ENCODE data around the gene PCDHGA5.
"Not testable (repeated sequence)": the region's sequence is repeated elsewhere in the genome, so short reads cannot be mapped to it uniquely, and the experiment has no call there.

Gene PCDHGA5

DNA sequence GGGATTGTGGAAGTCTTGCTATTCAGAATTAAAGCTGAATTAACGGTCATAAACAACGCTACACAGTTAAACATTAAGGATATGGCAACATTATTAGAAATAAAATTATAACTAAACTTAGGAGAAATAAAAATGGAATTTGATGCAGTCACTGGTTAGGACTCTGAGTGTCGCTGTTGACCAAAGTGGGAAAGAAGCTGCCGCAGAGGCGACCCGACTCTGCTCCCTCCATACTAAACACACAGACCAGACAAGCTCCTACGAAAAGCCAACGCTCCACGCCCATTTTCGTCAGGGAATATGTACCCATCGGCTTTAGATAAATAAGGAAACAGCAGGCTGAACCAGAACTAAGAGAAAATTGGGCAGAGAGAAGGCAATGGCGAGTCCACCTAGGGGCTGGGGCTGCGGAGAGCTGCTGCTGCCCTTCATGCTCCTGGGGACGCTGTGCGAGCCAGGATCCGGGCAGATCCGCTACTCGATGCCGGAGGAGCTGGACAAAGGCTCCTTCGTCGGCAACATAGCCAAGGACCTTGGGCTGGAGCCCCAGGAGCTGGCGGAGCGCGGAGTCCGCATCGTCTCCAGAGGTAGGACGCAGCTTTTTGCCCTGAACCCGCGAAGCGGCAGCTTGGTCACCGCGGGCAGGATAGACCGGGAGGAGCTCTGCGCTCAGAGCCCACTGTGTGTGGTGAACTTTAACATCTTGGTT lies at the start of gene PCDHGA5:
PCDHGA5 (plus strand) TSS at position 211 of the 709 bp plus-strand sequence; CDS start at position 380, 169 bp downstream.
- no peak for DNase-seq (ENCODE audit: low read depth)

DNA sequence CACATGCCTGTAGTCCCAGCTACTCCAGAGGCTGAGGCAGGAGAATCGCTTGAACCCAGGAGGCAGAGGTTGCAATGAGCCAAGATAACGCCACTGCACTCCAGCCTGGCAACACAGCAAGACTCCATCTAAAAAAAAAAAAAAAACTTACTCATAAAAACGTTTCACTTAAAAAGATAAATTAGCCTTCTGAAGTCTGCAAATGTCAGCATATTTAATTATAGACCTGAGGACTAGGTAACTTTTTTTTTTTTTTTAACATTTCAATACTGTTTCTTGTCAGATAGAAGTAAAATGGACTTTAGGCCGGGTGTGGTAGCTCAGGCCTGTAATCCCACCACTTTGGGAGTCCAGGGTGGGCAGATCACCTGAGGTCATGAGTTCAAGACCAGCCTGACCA lies 47.0 kb upstream of the PCDHGA5 start:
- DNase-seq (ENCODE audit: low read depth): not testable (repeated sequence)

DNA sequence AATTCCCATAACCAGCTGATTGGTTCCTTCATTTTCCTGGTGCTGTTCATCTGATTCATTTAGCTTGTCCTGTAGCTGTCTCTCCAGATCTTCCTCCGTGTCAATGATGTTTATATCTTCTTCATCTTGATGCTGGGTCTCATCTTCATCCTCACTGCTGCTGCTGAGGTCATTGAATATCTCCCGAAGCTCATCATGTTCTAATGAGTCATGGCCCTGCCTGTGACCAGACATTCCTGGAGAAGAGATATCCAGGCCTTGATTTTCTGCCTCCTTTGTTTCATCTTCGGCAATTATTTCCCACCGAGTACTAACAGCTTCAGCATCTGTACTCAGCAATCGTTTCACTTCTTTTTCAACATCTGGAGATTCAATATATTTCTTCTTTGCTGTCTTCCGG lies 44.8 kb upstream of the PCDHGA5 start:
- no peak for DNase-seq (ENCODE audit: low read depth)

DNA sequence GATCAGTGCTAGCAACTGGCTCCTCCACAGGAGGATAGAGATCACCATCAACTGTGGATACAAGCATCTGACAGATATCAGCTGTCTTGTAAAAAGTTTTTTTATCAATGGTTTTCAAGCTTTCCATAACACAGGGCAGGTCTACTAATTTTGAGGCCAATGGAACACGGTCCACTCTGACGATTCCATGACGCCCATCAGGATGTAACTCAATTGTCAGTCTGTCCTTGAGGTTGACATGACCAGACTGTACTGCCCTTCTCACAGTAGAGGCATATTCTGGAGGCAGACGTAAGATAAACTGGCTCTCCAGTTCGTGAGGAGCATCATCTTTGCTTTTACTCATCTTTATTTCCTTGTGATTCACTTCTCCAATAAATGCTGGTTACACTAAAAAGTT lies 44.3 kb upstream of the PCDHGA5 start:
- no peak for DNase-seq (ENCODE audit: low read depth)

DNA sequence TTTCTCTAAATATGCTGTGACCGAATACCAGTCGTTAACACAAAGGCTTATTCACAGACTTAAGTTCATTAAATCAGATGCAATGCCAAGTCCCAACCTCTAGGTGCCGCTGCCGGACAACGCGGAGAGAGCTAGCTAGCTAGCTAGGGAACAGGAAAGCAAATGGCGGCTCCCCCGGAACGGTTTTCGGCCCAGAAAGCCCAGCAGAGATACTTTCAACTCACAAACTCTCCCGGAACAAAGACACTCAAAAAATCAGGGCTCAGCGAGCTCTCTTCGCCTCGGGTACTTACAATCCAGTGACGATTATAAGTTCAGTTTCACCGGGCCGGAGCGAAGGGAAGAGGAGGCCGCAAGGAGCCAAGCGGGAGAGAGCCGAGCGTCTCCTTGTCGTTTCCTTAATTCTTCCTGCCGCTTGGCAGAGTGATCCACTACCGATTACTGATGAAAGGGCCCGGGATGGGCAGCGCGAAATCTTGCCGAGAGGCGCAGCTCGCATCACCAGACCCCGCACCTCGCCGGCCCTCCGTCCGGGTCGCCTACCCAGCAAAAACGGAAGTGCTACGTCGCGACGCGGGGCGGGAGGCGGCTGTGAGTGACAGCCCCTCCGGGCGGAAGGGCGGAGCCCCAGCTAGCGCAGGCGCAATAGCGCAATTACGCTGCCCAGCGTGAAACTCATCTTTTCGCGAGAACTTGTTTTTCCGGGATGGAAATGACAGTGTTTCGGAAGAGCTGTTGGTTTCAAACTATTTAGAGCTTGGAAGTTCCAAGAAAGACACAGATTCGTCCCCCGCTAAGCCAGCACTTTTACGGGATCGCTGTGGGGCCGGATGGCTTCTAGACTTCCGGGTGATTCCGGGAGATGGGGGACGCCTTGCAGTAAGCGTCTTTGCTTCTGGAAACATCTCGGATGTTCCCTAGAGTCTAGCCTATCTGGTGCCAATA lies 43.5 kb upstream of the PCDHGA5 start, which contains the start of gene TAF7:
TAF7 (minus strand) TSS at position 560 of the 945 bp plus-strand sequence. CDS start 740 bp downstream, outside the sequence.
- peak; percentile 88 for DNase-seq (ENCODE audit: low read depth)

DNA sequence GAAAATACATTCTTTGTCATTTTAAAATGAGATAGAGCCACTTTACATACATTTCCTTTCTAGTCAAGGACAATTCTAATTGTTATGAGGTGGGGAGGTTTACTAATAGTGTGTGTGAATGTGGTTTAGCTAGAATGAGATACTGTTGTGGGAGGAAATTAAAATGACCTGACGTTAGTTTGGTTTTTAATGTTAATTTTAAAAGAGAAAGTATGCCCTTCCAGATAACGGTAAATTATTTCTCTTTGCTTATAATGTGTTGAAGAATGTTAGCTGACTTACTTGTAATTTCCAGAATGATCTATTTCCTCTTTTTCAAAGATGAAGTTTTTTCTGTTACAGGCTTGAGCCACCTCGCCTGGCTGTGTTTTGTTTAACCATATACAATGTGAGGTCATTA lies 41.7 kb upstream of the PCDHGA5 start:
- no peak for DNase-seq (ENCODE audit: low read depth)

DNA sequence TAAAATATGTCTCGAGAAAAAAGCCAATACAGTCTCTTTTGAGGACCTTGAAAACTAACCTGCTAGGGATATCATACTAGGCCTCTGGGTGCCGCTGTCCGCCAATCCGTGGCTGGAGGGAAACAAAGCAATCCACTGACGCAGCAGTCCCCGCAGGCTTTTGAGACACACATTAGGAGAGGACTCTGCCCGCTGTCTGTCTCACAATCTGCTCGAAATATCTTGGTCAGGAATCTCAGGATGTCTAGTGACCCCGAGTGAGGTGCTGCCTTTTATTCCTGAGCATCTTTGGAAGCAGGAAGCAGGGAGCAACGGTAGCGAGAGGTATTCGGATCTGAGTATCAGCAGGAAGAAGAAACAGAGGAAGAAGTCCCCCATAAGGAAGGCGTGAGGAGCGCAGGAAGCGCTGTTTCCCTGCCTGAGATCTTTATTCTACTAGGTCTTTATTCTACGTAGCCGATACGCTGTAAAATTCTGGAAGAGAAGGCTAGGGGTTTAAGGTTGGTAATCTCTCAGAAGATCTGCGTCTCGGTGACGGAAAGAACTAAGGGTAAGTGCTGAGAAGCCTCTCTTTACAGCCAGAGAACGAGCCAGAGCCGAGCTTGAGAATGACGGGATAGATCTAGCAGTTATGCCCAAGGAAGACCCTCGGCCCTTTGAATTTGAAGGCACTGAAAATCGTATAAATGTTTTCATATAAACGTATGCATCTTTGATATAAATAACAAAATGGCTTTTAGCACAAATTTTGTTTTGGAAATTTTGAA lies 37.7 kb upstream of the PCDHGA5 start:
- DNase-seq (ENCODE audit: low read depth): peak; percentile 50

DNA sequence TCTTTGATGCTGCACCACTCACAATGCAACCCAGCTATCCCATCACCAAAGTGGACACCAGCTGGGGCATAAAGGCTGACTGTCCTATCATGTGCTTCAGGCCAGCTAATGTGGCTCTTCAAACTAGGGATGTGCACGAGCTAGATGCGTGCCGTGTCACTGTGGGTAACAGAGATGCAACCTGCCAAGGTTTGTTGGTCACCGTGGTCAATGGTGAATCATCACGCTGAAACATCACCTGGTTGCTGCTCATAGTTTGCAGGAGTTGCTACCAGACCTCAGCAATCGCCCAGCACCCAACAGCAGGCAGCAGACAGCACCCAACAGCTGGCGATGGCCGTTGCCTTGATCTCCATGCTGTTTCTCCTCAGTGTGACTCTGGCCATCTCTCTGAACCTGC lies 35.7 kb upstream of the PCDHGA5 start:
- no peak for DNase-seq (ENCODE audit: low read depth)

DNA sequence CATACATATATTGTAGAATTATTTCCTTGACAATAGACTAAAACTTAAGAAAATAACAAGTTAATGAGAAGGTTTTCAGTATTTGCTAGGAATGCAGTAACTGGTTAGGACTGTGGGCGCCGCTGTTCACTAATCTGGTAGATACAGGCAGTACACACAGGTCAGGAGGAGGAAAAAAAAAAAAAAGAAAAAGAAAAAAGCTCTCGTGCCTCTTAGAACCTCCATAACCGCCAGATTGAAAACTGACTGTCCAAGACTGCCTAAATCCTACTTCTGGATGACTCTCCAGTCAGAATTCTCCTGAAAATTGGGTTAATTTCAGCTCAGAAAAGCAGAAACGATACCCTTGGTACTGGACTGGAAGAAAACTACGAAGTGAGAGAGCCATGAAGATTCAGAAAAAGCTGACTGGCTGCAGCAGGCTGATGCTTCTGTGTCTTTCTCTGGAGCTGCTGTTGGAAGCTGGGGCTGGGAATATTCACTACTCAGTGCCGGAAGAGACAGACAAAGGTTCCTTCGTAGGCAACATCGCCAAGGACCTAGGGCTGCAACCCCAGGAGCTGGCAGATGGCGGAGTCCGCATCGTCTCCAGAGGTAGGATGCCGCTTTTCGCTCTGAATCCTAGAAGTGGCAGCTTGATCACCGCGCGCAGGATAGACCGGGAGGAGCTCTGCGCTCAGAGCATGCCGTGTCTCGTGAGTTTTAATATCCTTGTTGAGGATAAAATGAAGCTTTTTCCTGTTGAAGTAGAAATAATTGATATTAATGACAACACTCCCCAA lies 33.5 kb upstream of the PCDHGA5 start, which contains the start of gene PCDHGA1:
PCDHGA1 (plus strand) TSS at position 216 of the 782 bp plus-strand sequence.
- DNase-seq (ENCODE audit: low read depth): no peak

DNA sequence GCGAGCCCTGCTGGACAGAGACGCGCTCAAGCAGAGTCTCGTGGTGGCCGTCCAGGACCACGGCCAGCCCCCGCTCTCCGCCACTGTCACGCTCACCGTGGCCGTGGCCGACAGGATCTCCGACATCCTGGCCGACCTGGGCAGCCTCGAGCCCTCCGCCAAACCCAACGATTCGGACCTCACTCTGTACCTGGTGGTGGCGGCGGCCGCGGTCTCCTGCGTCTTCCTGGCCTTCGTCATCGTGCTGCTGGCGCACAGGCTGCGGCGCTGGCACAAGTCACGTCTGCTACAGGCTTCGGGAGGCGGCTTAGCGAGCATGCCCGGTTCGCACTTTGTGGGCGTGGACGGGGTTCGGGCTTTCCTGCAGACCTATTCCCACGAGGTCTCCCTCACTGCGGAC lies 31.4 kb upstream of the PCDHGA5 start:
- DNase-seq (ENCODE audit: low read depth): not testable (repeated sequence)

DNA sequence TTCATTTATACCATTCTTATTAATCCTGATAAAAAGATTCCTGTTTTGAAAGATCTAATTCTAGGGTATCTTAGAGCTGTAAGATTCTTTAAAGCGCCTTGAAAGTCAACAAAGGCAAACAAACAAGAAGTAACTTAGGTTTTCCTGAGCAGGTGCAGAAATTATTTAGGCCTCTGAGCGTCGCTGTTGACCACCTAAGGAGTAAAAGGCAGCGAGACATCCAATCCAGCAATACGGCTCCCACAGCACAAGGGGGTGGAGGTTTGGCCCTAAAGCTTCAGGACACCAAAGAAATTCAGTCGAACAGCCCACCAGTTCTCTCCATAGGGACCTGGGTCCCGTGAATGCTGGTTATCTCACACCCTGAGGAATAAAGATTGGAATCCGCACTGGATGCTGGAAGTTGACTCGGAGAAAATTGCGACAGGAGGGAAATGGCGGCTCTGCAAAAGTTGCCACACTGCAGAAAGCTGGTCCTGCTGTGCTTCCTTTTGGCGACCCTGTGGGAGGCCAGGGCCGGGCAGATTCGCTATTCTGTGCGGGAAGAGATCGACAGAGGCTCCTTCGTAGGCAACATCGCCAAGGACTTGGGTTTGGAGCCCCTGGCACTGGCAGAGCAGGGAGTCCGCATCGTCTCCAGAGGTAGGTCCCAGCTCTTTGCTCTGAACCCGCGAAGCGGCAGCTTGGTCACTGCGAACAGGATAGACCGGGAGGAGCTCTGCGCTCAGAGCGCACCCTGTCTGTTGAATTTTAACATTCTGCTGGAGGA lies 25.2 kb upstream of the PCDHGA5 start, which contains the start of gene PCDHGA2:
PCDHGA2 (plus strand) TSS at position 223 of the 769 bp plus-strand sequence.
- no peak for DNase-seq (ENCODE audit: low read depth)

DNA sequence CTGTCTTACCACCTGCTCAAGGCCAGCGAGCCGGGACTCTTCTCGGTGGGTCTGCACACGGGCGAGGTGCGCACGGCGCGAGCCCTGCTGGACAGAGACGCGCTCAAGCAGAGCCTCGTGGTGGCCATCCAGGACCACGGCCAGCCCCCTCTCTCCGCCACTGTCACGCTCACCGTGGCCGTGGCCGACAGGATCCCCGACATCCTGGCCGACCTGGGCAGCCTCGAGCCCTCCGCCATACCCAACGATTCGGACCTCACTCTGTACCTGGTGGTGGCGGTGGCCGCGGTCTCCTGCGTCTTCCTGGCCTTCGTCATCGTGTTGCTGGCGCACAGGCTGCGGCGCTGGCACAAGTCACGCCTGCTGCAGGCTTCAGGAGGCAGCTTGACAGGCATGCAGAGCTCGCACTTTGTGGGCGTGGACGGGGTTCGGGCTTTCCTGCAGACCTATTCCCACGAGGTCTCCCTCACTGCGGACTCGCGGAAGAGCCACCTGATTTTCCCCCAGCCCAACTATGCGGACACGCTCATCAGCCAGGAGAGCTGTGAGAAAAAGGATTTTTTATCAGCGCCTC lies 23.1 kb upstream of the PCDHGA5 start:
- DNase-seq (ENCODE audit: low read depth): not testable (repeated sequence)

DNA sequence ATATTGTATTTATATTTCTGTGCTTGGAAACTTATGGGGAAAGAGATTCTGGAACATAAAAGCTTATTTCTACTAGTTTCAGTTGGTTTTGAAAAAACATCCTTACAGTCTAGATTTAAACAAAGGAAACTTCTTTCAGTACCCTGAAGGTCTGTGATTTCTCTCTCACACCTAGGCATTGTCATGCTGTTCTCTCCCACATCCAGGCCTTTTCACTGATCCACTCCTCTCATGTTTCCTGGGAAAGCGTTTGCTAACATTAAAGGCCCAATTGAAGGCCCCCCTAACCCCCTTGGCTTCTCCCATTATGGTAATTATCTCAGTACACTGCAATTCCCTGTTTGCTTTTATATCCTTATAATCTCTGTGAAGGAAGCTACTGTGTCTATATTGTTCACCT lies 21.2 kb upstream of the PCDHGA5 start:
- DNase-seq (ENCODE audit: low read depth): no peak

DNA sequence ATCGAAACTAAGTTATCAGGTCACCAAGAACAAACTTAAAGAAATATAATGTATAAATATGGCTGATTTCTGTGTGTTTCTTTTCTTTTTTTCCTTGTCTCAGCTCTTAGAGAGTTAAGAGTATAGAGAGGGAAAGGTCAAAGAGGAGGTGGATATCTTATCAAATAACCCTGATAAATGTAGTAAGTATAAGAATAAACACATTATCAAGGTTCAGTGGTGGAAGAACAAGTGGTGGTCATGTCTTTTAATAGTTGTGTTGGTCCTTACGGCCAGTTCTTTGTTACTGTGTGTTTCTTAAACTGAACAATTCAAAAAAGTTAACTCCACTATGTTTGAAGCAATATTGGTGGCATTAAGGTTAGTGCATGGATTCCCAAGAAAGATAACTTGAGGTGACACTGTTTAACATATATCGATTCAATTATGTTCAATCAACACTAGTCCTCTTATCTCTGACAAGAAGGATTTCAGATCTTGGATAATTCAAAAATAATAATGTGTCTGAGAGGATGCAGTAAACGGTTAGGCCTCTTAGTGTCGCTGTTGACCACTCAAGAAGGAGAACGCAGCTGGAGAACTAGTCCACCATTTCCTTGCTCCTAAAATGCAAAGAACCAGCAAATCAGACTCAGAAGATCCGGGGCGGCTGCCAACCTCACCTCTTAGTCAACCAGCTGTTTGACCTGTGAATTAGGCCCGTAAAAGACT lies 20.6 kb upstream of the PCDHGA5 start, which contains the start of gene PCDHGA3:
PCDHGA3 (plus strand) TSS at position 588 of the 711 bp plus-strand sequence. CDS start 205 bp downstream, outside the sequence.
- no peak for DNase-seq (ENCODE audit: low read depth)

DNA sequence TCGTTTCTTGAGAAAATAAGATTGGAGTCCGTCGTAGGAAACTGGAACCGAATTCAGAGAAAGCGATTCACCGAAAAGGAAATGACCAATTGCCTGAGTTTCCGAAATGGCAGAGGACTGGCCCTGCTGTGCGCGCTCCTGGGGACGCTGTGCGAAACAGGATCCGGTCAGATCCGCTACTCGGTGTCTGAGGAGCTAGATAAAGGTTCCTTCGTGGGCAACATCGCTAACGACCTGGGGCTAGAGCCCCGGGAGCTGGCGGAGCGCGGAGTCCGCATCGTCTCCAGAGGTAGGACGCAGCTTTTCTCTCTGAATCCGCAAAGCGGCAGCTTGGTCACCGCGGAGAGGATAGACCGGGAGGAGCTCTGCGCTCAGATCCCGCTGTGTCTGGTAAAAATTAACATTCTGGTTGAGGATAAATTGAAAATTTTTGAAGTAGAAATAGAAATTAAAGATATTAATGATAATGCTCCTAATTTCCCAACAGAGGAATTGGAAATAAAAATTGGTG lies 20.0 kb upstream of the PCDHGA5 start:
- DNase-seq (ENCODE audit: low read depth): no peak

DNA sequence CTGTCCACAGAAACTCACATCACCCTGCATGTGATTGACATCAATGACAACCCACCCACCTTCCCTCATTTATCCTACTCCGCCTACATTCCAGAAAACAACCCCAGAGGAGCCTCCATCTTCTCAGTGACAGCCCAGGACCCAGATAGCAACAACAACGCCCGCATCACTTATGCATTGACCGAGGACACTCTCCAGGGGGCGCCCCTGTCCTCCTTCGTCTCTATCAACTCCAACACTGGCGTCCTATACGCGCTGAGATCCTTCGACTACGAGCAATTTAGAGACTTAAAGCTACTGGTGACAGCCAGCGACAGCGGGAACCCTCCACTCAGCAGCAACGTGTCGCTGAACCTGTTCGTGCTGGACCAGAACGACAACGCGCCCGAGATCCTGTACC lies 18.6 kb upstream of the PCDHGA5 start:
- DNase-seq (ENCODE audit: low read depth): no peak

DNA sequence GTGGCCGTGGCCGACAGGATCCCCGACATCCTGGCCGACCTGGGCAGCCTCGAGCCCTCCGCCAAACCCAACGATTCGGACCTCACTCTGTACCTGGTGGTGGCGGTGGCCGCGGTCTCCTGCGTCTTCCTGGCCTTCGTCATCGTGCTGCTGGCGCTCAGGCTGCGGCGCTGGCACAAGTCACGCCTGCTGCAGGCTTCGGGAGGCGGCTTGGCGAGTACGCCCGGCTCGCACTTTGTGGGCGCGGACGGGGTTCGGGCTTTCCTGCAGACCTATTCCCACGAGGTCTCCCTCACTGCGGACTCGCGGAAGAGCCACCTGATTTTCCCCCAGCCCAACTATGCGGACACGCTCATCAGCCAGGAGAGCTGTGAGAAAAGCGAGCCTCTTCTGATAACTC lies 17.9 kb upstream of the PCDHGA5 start:
- not testable (repeated sequence) for DNase-seq (ENCODE audit: low read depth)

DNA sequence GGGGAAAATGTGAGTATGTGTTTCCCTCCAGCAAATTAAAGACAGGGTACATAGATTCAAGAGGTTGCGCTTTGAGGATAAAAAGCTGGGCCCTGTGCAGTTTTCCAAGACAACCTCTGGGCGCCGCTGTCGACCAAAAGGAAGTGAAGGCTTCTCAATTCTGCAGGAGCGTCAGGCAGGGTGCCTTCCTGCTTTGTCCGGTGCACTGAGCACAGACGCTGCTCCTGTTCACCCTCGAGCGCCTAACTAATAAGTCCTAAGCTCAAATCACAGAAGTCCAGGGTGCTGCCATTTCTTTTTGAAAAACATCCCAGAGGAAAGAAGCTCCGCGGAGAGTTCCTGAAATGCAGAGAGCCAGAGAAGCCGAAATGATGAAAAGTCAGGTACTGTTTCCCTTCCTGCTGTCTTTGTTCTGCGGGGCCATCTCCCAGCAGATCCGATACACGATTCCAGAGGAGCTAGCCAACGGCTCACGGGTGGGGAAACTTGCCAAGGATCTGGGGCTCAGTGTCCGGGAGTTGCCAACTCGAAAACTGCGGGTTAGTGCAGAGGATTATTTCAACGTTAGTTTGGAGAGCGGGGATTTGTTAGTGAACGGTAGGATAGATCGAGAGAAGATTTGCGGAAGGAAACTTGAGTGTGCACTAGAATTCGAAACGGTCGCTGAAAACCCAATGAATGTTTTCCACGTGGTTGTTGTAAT lies 13.9 kb upstream of the PCDHGA5 start, which contains the start of gene PCDHGB1:
PCDHGB1 (plus strand) TSS at position 183 of the 703 bp plus-strand sequence; CDS start at position 345, 162 bp downstream.
- DNase-seq (ENCODE audit: low read depth): peak; percentile 11
